HG03060 (cell line): Measurements from ENCODE around the gene SPATA17.
A peak's percentile ranks its signal among the peaks of the same experiment; 100 is the strongest.
"Not testable (repeated sequence)": the region's sequence is repeated elsewhere in the genome, so short reads cannot be mapped to it uniquely, and the experiment has no call there.

Experiments used
- ATAC-seq: cut with Tn5 transposase; IDR thresholded peaks from one replicate; pipeline ENCODE4 v1.9.1; 2021; ENCODE audit warnings: low read depth, moderate number of reproducible peaks; ENCODE audit not compliant: unreplicated experiment

Gene SPATA17

DNA sequence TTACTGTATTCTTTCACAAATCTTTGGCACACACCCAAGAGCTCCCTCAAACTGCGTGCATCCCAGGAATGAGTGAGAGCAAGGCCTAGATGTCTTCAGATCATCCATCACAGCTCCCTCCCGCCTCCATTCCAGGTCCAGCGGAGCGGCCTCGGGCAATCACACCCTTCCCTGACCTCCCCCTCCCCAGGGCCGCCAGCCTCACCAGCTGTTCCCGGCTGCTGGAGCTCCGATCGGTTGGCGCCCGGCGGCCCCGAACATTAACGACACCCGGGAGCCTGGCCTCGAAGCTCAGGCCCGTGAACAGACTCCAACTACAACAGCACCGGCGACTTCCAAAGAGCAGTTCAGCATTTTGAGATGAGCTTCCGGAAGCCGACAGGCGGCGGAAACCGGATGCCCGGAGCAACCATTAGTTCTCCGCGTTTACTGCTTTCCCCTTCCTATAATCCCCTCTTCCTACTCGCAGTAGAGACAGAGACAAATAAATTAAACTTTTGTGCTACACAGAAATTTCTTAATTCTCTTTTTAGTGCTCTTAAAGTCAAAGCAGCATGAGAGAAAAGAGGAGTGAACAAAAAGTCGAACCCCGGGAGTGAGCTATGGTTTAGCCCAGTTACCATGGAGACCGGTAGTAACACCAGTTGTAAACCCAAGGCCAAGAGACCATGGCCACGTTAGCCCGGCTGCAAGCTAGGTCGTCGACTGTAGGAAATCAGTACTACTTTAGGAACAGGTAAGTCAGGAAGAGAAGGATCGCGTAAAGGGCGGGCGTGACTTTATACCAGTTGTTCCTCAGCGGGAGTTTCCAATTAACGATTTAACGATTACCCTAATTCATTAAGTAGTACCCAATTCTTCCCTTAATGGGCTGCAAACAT lies at the start of gene SPATA17, which contains the start of gene GPATCH2:
TSS of gene SPATA17 (plus strand) at position 634 of the 881 bp plus-strand sequence. CDS start at position 669, 35 bp downstream.
TSS of gene GPATCH2 (minus strand) at position 380 of the 881 bp plus-strand sequence. CDS start at position 261, 119 bp downstream.
- peak; percentile 91 for ATAC-seq

DNA sequence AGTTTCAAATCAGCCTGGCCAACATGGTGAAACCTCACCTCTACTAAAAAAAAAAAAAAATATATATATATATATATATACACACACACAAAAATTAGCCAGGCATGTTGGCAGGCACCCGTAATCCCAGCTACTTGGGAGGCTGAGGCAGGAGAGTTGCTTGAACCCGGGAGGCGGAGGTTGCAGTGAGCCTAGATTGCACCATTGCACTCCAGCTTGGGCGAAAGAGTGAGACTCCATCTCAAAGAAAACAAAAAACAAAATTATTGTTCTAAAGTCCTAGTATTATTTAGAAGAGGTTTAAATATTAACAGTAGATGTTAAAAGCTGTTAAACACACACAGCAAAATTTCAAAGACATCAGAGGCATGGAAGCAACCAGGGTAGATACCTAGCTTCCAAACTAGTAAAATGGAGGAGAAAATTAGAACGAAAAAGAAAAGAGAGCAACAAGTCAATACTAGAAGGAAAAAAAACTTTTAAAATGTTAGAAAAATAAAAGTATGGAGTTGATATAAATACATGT lies 46.8 kb upstream of the SPATA17 start:
- ATAC-seq, result not testable (repeated sequence)

GRCh38 chr1:217585577-217585976 lies 45.6 kb upstream of the SPATA17 start:
- no peak for ATAC-seq

DNA sequence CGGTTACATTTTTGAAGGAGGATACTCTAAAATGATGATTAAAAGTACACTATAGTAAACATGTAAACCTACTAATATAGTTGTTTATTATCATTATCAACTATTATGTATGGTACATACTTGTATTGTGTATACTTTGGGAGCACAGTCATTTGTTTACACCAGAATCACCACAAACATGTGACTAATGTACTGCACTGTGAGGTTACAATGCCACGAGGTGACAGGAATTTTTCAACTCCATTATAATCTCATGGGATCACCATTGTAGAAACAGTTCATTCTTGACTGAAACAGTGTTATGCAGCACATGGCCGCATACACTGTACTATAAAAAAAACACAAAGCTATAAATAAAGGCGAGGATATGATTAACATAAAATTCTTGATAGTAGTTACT lies 44.6 kb upstream of the SPATA17 start:
- ATAC-seq, result no peak

GRCh38 chr1:217590598-217590997 lies 40.5 kb upstream of the SPATA17 start:
- no peak for ATAC-seq

- ATAC-seq, result no peak
These were observed 32.0 kb upstream of the SPATA17 start for GRCh38 chr1:217599154-217599553.

DNA sequence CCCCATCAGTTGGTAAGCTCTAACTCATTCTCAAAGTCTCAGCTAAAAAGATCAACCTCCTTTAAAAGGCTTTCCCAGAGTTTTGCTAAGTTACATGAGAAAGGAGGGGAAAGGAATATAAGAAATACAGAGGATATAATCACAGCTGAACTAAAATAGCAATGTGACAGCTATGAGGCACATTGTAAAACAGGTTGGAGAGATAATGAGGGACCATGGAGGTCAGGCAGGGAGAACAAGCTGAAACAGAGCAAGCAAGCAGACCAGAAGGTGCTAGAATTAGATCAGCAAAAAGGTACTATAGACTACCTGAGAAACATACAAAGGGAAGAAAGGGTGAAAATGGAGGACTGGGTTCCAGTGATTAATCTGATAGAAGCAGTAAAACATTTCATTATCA lies 28.8 kb upstream of the SPATA17 start:
- ATAC-seq, result no peak

- ATAC-seq, result no peak
These were observed 25.8 kb upstream of the SPATA17 start for GRCh38 chr1:217605390-217605789.

GRCh38 chr1:217614200-217614712 lies 16.9 kb upstream of the SPATA17 start:
- ATAC-seq, result no peak

DNA sequence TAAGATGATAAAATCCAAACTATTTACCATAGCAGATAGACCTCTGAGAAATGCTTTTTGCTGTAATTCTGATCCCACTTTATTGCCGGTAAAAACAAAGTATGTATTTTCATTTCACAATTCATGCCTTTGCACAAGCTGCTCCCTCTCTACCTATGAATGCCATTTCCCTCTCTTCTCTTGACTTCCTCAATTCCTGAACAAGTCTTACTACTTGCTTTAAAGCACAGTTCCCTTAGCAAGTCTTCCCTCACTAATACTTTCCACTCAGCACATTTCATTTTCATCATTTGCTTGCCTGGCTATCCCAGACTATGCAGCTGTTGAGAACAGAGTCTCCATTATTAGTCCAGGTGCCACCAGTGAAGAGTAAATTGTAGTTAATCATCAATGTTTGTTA lies 14.0 kb upstream of the SPATA17 start:
- ATAC-seq, result no peak

DNA sequence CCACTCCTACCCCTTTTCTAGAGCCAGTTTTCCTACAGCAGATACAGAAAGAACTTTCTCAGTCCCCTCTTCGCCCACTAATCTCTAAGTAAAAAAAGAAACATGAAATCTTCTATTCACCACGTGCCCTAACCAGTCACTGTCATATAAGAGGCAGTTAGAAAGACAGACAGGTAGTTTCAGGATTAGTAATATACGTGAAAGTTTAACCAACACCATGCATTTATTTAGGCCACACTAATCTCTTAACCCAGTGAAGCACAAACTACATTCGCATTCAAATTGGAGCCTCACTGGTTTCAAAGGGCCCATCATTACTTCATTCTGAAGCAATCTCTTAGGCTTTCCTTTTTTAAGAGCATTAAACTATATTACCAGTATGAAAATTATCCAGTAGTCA lies 10.3 kb upstream of the SPATA17 start:
- ATAC-seq, result peak; percentile 100

DNA sequence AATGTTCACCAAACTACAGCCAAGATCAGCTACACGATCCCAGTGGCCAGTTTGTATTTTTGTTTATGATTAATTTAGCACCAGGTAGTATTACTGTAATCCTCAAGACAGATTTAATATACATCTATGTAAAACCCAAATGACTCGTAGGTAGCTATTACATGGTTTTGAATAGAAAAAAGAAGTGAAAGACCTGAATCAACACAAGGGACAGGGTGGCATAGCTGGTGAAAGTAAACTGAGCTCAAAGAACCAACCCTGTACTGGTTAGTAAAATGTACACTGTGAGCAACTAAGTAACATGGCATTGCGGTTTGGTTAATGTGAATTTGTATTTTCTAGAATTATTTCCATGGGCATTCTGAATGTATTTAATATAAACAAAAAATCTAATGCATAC lies 9.1 kb upstream of the SPATA17 start:
- no peak for ATAC-seq

DNA sequence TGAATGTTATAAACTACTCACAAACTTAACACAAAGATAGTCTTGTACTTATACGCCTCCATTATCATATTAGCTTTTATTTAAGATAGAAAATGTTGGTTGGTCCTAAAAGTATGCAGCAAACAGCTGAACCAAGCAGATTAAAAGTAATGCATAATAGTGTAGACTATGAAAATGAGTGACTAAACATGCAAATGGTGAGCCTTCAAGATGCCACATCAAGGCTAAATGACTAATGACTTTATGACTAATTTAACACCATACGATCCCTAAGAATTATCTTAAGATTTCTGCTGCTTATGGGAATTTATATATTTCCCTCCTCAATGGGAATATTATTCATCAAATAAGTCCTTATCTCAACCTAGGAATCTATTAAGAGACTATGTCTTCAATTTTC lies 4.8 kb upstream of the SPATA17 start:
- no peak for ATAC-seq

- no peak for ATAC-seq
These were observed 3.7 kb upstream of the SPATA17 start for GRCh38 chr1:217627431-217627830.

DNA sequence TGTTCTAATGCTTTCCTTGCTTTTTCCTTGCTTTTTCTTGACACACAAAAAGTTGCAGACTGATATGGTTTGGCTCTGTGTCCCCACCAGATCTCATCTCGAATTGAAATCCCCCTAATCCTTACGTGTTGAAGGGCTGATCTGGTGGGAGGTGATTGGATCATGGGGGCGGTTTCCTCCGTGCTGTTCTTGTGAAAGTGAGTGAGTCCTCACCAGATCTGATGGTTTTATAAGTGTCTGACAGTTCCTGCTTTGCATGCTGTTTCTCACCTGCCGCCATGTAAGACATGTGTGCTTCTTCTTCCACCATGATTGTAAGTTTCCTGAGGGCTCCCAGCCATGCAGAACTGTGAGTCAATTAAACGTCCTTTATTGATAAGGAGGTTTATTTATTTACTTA lies 11.3 kb downstream of the SPATA17 start:
- no peak for ATAC-seq

DNA sequence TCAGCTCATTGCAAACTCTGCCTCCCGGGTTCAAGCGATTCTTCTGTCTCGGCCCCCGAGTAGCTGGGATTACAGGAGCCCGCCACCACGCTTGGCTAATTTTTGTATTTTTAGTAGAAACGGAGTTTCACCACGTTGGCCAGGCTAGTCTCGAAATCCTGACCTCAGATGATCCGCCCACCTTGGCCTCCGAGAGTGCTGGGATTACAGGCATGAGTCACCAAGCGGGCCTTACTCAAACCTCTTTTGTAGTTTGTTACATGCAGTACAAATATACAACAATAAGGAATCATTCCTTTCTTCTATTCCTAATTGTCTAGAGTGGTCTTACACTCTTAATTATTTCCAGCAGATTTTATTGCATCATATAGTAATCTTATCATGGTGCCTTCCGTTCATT lies 16.6 kb downstream of the SPATA17 start:
- ATAC-seq, result no peak

GRCh38 chr1:217650674-217651073 lies 19.5 kb downstream of the SPATA17 start:
- no peak for ATAC-seq

DNA sequence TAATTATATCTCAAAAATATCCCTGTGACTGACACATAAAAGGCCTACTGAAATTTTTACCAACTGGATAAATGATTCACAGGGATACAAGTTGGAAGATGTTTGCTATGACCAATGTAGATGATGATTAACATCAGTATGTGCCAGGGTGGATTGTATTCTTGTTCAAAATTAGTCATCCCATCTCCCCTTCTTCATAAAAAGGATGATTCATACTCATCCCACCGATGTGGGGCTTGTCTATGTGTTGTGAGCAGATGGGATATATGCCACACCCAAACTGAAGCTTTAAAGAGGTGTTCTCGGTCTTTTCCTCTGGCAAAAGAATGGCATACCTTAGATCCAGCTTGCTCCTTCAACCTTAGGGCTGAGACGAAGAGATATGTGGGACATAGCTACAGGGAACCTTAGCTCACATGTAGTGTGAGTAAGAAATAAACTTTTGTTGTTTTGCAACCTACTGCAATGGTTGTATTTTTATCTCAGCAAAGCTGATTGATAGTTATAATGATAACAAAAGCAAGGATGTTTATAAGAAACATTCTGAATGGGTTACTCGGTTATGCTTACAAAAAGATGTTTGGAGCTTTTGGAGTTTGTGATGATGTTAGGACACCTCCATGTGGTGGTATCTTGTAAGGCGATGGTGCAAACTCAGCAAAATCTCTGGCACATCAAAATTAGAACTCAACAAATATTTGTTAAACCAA lies 29.4 kb downstream of the SPATA17 start:
- no peak for ATAC-seq

GRCh38 chr1:217661407-217661806 lies 30.3 kb downstream of the SPATA17 start:
- ATAC-seq, result no peak

GRCh38 chr1:217668351-217668940 lies 37.3 kb downstream of the SPATA17 start:
- ATAC-seq, result no peak

DNA sequence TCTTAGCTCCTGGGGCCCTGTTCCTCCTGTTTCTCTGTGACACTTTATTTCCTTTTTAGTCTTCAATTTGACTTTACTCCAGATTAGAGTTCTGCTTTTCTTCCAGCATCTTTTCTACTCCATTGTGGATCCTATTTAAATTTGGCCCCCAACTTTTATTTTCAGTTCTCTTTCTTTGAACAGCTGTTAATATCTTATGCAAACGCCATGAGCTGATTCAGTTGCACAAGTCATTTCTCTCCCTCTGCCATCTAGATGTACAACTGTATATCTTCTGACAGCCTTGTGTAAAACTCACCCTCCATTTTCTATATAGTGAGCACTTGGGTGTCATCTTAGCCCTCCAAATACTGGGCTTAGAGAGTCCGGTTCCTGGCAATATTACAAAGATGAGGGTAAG lies 42.2 kb downstream of the SPATA17 start:
- ATAC-seq, result no peak
